Measurements from ENCODE around the gene KCNJ10.

DNA sequence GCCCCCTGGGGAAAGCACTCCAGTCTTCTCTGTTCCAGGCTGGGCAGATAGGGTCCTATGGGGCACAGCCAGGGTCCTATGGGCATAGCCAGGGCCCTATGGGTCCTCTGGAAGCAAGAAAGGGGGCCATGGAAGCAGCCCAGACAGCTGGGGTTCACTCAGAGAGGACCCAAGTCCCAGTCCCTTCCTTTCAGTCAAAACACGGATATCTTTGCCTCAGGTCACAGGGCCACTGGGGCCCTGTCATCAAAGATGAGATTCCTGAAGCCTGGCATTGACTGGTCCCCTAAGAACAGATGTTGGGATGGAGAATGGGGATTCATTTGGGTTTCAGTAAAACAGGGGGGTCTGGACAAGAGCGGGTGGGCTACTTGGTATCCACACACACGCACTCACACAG is 19.9 kb upstream of the KCNJ10 start:
- TF ChIP-seq SMC3 (IDR thresholded peaks at IDR 0.05; ENCODE audit: low read length) (no peak), ZSCAN29 (CRISPR knock-in tag; conservative IDR thresholded peaks at IDR 0.05) (no peak), ZNF143 (CRISPR knock-in tag; IDR thresholded peaks at IDR 0.05) (no peak), SOX6 (IDR thresholded peaks at IDR 0.05) (no peak), SOX6 (CRISPR knock-in tag; IDR thresholded peaks at IDR 0.05) (no peak), EHMT2 (IDR thresholded peaks at IDR 0.05; ENCODE audit: borderline replicate concordance, low read depth, low read length) (no peak), ZNF207 (IDR thresholded peaks at IDR 0.05; ENCODE audit: borderline replicate concordance) (no peak)

Data from HepG2 (cell line).